HCT116 (cell line): ENCODE results near the gene SH3BP1. TPM values are rescaled to one million over a fixed set of nuclear protein-coding genes. Genes with fewer than 3 reads are reported as not detected.

ENCODE experiments used
- ATAC-seq: fragments of 200-7000 bp; cut with Tn5 transposase; 2 replicates; pipeline ENCODE4 v1.9.1; 2020; ENCODE audit warnings: mild to moderate bottlenecking, moderate library complexity
- BruUV-seq: library from RNA; stranded (reverse); fragments of 400-500 nt; replicated peaks from 2 replicates; lab custom pipeline; 2021; lab: Mats Ljungman, UMichigan
- CTCF ChIA-PET: fragments of 300-600 bp; sonication (Branson Sonifier 250); formaldehyde crosslinking; loops from one replicate; lab custom pipeline; 2021; ENCODE audit warnings: antibody characterized with exemption; lab: Charles Lee
- POLR2A ChIA-PET: fragments of 300-600, 350-600 bp; sonication (Branson Sonifier 250); formaldehyde crosslinking; loops from one replicate; lab custom pipeline; 2021; ENCODE audit warnings: antibody characterized with exemption; lab: Charles Lee
- RAD21 ChIA-PET, 2 experiments: fragments of 300-600 bp; sonication (Branson Sonifier 250); formaldehyde crosslinking; loops; one replicate each; lab custom pipeline; 2023; ENCODE audit warnings: low total read pairs in 2 of 2; ENCODE audit not compliant: uncharacterized antibody in 2 of 2, unreplicated experiment in 2 of 2, low non-redundant PET in 1 of 2; lab: Charles Lee
- DNase-seq: peaks from one replicate; pipeline ENCODE4 v3.0.0-alpha.2; 2010; ENCODE audit warnings: low read depth, low spot score
- H2AFZ ChIP-seq: fragments of 200-600 bp; shearing (Covaris generic), sonication (generic); 2 replicates; pipeline ENCODE4 v1.6.1; 2017; ENCODE audit warnings: low read depth, mixed run types, mixed read lengths, antibody characterized with exemption, low read length; ENCODE audit not compliant: poor library complexity, severe bottlenecking
- H3K27ac ChIP-seq: 2 replicates; pipeline ENCODE4 v1.5.1; 2012; ENCODE audit warnings: low read depth, low read length
- H3K27me3 ChIP-seq: fragments of 200-600 bp; sonication (generic); 2 replicates; pipeline ENCODE4 v1.6.1; 2016; ENCODE audit warnings: mixed run types, low read length, mixed read lengths; ENCODE audit not compliant: insufficient read depth
- H3K36me3 ChIP-seq, 2 experiments: fragments of 200-500 bp in 1 of 2; fragments of 200-600 bp in 1 of 2; sonication (Bioruptor generic) in 1 of 2; sonication (generic) in 1 of 2; 2 replicates each; pipeline versions ENCODE4 v1.5.1 to v1.6.1; 2014 to 2016; ENCODE audit warnings: low read length in 2 of 2, inconsistent platforms in 1 of 2, mixed read lengths in 1 of 2, mixed run types in 1 of 2; ENCODE audit not compliant: insufficient read depth in 2 of 2, control insufficient read depth in 1 of 2
- H3K4me1 ChIP-seq, 2 experiments: fragments of 200-600 bp in 1 of 2; sonication (generic) in 1 of 2; 2 replicates each; pipeline versions ENCODE4 v1.5.1 to v1.6.1; 2012 to 2017; ENCODE audit warnings: low read length in 2 of 2, inconsistent platforms in 1 of 2, mild to moderate bottlenecking in 1 of 2, mixed read lengths in 1 of 2, mixed run types in 1 of 2, moderate library complexity in 1 of 2; ENCODE audit not compliant: insufficient read depth in 2 of 2, control insufficient read depth in 1 of 2
- H3K4me2 ChIP-seq: fragments of 200-600 bp; sonication (generic); 2 replicates; pipeline ENCODE4 v1.6.1; 2017; ENCODE audit warnings: mixed run types, low read length, mixed read lengths
- H3K4me3 ChIP-seq, 2 experiments: fragments of 200-600 bp in 1 of 2; sonication (generic) in 1 of 2; replicated peaks in 1 of 2; 2 replicates each; pipeline ENCODE4 v1.5.1; 2011 to 2016; ENCODE audit warnings: low read length in 2 of 2, control low read depth in 1 of 2, low read depth in 1 of 2, mild to moderate bottlenecking in 1 of 2, mixed read lengths in 1 of 2, mixed run types in 1 of 2
- H3K79me2 ChIP-seq: fragments of 200-600 bp; sonication (generic); 2 replicates; pipeline ENCODE4 v1.6.1; 2017; ENCODE audit warnings: mild to moderate bottlenecking, mixed run types, low read length, moderate library complexity, mixed read lengths; ENCODE audit not compliant: insufficient read depth
- H3K9ac ChIP-seq: fragments of 200-600 bp; sonication (generic); 2 replicates; pipeline ENCODE4 v1.6.1; 2016; ENCODE audit warnings: low read length, mixed read lengths
- H3K9me2 ChIP-seq: fragments of 200-600 bp; sonication (generic), shearing (Covaris generic); 2 replicates; pipeline ENCODE4 v1.6.1; 2017; ENCODE audit warnings: mixed run types, mild to moderate bottlenecking, moderate library complexity; ENCODE audit not compliant: insufficient read depth
- H3K9me3 ChIP-seq, 2 experiments: fragments of 200-500 bp in 1 of 2; fragments of 200-600 bp in 1 of 2; sonication (Bioruptor generic) in 1 of 2; sonication (generic) in 1 of 2; 2 replicates each; pipeline ENCODE4 v1.6.1; 2014 to 2017; ENCODE audit warnings: low read length in 2 of 2, mixed read lengths in 2 of 2, inconsistent platforms in 1 of 2, low read depth in 1 of 2, mild to moderate bottlenecking in 1 of 2, mixed run types in 1 of 2, moderate library complexity in 1 of 2; ENCODE audit not compliant: control insufficient read depth in 1 of 2, insufficient read depth in 1 of 2
- H4K20me1 ChIP-seq: fragments of 200-600 bp; sonication (generic), shearing (Covaris generic); 2 replicates; pipeline ENCODE4 v1.6.1; 2017; ENCODE audit warnings: mixed run types, mild to moderate bottlenecking, moderate library complexity; ENCODE audit not compliant: insufficient read depth
- CBX3 ChIP-seq: IDR thresholded peaks from 2 replicates; pipeline ENCODE4 v1.6.1; 2012; ENCODE audit warnings: low read depth
- CTCF ChIP-seq, 3 experiments: fragments of 200-600 bp in 1 of 3; sonication (generic) in 1 of 3; IDR thresholded peaks in 2 of 3; conservative IDR thresholded peaks in 1 of 3; 2 replicates each; pipeline ENCODE4 v1.5.1; 2012 to 2017; ENCODE audit warnings: low read depth in 2 of 3, low read length in 2 of 3, antibody characterized with exemption in 1 of 3, borderline replicate concordance in 1 of 3, control low read depth in 1 of 3, mild to moderate bottlenecking in 1 of 3, mixed read lengths in 1 of 3, mixed run types in 1 of 3, moderate library complexity in 1 of 3; ENCODE audit not compliant: insufficient read depth in 1 of 3
- EZH2 ChIP-seq: fragments of 200-600 bp; sonication (generic); IDR thresholded peaks from 2 replicates; pipeline ENCODE4 v1.6.1; 2017; ENCODE audit warnings: antibody characterized with exemption, mixed run types
- JUND ChIP-seq: IDR thresholded peaks from 2 replicates; pipeline ENCODE4 v1.6.1; 2012
- POLR2A ChIP-seq: IDR thresholded peaks from 2 replicates; pipeline ENCODE4 v1.7.0; 2011; ENCODE audit warnings: borderline replicate concordance; ENCODE audit not compliant: insufficient read depth, insufficient read length; ENCODE audit errors: extremely low read depth
- SRF ChIP-seq: IDR thresholded peaks from 2 replicates; pipeline ENCODE4 v1.6.1; 2012; ENCODE audit warnings: low read depth
- TCF7L2 ChIP-seq: IDR thresholded peaks from 2 replicates; pipeline ENCODE4 v1.7.0; 2011; ENCODE audit warnings: borderline replicate concordance, inconsistent platforms; ENCODE audit not compliant: insufficient read depth, insufficient read length; ENCODE audit errors: extremely low read depth
- ZNF274 ChIP-seq: fragments of 200-500 bp; sonication (Bioruptor generic); IDR thresholded peaks from 2 replicates; pipeline ENCODE4 v1.6.1; 2014; ENCODE audit warnings: mild to moderate bottlenecking, low read depth, low read length, inconsistent platforms
- intact Hi-C: fragments of 100-400 bp; cut with micrococcal nuclease; formaldehyde crosslinking; loops from 2 replicates; pipeline ENCODE4 v1.10.0; 2022
- total RNA-seq: library from RNA; stranded (reverse); gene quantifications from one replicate; pipeline ENCODE4 v1.2.1, GENCODE V29; 2021; ENCODE audit not compliant: unreplicated experiment

SH3BP1 gene
- total RNA-seq, 1 experiment from 2014 or later, result 48.4 TPM

DNA sequence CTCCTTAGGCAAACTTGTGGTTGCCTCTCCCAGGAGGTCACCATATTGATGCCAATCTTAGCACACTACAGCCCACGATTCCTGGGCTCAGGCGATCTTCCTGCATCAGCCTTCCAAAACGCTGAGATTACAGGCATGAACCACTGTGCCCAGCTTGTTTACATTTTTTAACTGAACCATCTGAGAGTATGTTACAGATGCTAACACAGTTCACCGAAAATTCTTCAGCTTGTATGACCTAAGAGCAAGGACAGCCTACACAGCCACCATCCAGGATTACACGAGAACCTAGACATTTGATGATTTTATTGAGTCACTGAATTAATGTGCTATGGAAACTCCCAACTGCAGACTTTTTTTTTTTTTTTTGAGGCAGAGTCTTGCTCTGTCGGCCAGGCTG is 30.1 kb downstream of the SH3BP1 start:
- H3K9ac ChIP-seq, result no peak overlapping the region

More for the DNA sequence above, 30.1 kb downstream of the SH3BP1 start:
- no TSS peak for BruUV-seq
- Histone ChIP-seq H3K9me3 (no peaks in the 10 kb centered on the region), H3K36me3 (peaks cover 6 to 14% of the 10 kb centered on the region in 2 experiments; a peak in 1 of 4 replicates), H3K27me3 (no peaks in the 10 kb centered on the region), H3K79me2 (peaks cover 6% of the 10 kb centered on the region), H3K4me1 (peaks cover 37 to 53% of the 10 kb centered on the region in 2 experiments), H3K9me2 (no peaks in the 10 kb centered on the region), H3K27ac (no peak overlapping the region), H3K4me2 (no peak overlapping the region), H4K20me1 (no peaks in the 10 kb centered on the region), H3K4me3 (no peak overlapping the region), H2AFZ (no peak overlapping the region)
- intact Hi-C loops, result no loop called here
- DNase-seq, result no peak
- TF ChIP-seq EZH2 (no peak), TCF7L2 (no peak), POLR2A (no peak), JUND (no peak), CTCF (IDR thresholded peaks at IDR 0.05 in 2 of 3, conservative IDR thresholded peaks at IDR 0.05 in 1 of 3; ENCODE audit: borderline replicate concordance in 1 of 3, insufficient read depth in 1 of 3, low read depth in 2 of 3, low read length in 2 of 3) (no peak), SRF (no peak), ZNF274 (no peak), CBX3 (no peak)
- RAD21 ChIA-PET, result no interaction called here
- POLR2A ChIA-PET, result no interaction called here
- CTCF ChIA-PET, result interaction anchor here (0.6 kb wide), 1 partner anchor 26 kb away, joined by 3 read pairs; no protein-coding TSS in a partner anchor
- no peak for ATAC-seq
